ACHN (cell line): ENCODE results near the gene SLC15A3.
A peak's percentile ranks its signal among the peaks of the same experiment; 100 is the strongest.

Experiments used
- DNase-seq: peaks from one replicate; pipeline ENCODE4 v3.0.0-alpha.2; 2015
- in situ Hi-C: cut with HindIII; loops from 2 replicates; pipeline ENCODE4 v1.10.0; 2017; ENCODE audit warnings: low sequenced_read_pairs, low pct_ligation_motif_present, low pct_unique_long_range_greater_than_20kb

SLC15A3 gene

DNA sequence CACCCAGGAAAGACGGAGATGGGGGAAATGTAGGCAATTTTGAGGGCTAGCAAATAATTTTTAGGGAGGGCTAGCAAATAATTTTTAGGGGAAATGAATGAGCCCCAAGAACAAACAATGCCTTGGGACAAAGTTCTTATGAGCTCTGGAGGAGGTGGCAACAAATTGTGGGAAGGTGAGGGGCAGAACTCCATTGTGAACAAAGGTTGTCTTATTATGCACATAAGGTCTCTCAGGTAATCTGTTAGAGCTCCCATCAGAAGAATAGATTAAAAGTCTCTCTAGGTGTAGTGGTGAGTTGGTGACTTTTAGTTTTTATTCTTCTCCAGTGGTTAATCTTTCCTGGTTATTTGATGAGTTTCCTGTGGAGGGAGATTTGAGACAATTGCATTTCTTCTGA lies 43.2 kb downstream of the SLC15A3 start:
- in situ Hi-C loops = no loop called here
- DNase-seq = no peak

DNA sequence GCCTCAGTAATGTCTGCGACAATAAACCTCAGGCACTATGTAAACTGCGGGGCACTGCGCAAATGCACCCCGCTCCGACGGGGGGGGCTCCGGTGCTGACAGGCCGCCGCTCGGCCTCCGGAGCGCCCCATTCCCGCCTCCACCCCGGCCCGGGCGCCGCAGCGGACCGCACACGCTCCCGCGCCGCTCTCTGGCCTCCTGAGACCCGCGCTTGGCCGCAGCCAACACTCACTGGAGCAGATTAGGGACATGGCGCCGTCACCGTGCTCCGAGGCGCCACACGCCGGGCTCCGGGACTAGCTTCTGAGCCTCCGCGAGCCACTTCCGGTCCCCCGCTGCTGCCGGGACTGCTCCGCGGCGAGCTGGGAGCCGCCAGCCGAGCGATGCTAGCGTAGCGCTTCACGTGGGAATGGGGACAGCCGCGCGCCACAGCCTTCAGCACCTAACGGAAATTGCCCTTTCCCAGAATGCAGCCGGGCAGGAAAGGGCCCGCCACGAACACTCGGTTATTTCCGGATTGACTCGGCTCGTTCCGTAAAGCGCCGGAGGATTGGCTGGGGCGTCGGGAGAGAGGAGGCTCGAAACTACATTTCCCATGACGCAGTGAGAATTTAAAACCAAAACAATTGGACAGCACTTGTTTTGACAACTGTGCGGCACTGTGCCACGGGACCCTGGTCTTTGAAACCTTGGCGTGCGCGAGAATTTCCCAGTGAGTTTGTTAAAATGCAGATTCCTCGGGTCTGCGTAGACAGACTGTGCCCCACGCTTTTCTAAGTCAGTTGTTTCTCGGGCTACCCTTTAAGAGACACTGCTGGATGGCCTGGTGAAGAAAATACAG lies 45.6 kb downstream of the SLC15A3 start, which contains the start of gene PRPF19:
TSS of gene PRPF19 (minus strand) at position 454 of the 841 bp plus-strand sequence. CDS start at position 251, 203 bp downstream.
- in situ Hi-C loops = no loop called here
- DNase-seq = peak; percentile 95

DNA sequence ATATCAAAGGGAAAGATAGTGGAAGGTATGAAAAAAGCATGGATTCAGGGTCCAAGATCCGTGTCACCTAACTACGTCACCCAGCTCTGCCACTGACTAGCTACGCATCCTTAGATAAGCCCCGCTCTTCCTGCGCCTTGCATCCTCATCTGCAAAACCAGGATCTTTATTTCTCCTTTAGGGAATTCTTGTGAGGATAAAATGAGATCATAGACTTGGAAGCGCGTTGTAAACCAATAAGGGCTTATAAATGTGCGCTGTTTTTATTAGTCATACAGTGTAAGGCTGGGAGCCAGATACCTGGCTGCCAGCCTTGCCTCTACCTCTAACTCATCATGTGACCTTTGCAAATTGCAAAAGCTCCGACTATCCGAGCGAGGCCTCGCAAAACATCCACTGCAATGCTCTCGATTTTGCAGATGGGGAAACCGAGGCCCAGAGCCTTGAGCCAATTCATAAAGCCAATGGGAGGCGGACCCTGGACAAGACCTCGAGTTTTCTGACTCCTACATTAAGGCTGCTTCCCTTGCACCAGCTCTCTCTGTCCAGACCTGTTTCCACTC lies 46.3 kb downstream of the SLC15A3 start:
- peak; percentile 39 for DNase-seq
- in situ Hi-C loops = no loop called here

DNA sequence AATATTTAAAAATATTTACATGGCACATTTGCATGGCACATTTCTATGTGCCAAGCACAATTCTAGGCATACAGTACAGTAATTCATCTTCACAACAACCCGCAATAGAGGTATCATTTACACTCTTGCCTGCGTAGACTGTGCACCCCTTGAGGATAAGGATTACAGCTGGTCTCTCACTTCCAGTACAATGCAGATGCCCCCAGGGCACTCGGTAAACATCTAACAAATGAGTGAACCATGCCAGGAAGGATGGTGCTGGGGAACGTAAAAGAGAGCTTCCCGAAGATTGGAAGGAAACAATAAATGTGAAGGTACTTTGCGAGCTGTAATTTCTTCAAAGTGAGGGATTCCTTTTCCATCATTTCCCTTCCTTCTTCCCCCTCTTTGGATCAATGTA lies 46.9 kb downstream of the SLC15A3 start:
- DNase-seq = no peak
- in situ Hi-C loops = no loop called here

DNA sequence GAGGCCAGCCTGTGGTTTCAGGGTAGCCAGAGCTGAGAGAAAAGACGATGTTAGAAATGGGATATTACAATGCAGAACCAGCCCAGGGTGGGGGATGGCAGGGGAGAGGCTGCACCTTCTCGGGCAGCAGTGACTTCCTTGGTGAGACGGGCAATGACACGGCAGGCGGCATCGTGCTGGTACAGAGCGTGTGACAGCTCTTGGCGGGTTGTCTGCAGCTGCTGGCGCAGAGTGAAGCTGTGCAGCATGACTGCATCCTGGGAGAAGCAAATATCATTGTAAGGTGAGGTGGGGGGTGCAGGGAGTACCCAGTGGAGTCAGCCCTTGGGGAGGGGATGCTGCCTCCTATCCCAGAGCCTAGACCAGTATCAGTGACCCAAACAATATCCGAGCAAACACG lies 49.4 kb downstream of the SLC15A3 start:
- no peak for DNase-seq
- in situ Hi-C loops = no loop called here

DNA sequence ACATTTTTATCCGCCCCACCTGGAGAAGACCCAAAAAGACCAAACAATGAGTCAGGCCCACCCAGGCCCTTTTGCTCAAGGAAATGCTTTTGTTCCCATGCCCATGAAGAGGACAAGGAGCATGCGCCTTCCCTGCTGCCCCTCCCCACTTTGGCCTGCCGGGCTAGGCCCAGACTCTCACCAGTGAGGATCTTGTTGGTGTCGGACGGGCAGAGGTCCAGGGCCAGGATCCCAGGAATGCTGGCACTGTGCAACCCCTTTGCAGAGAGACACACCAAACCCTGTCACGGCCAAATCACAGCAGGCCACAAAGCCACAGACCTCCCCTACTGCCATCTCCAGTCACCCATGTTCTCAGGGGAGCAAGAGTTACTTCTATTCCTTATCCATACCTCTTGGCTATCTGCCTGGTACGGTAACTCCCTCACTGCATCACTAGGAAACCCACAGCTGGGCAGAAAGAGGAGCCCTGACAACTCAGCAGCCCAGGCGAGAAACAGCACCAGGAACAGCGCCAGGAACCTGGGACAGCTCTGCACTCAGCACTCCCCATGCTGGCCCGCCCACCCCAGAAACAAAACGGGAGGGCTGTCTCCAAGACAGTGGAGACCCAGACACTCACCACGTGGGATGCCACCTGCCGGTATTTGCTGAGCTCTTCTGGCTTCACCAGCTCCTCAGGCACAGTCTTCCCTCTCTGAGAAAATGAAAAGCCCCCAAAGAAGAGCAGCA lies 51.1 kb downstream of the SLC15A3 start:
- in situ Hi-C loops = no loop called here
- DNase-seq = no peak

DNA sequence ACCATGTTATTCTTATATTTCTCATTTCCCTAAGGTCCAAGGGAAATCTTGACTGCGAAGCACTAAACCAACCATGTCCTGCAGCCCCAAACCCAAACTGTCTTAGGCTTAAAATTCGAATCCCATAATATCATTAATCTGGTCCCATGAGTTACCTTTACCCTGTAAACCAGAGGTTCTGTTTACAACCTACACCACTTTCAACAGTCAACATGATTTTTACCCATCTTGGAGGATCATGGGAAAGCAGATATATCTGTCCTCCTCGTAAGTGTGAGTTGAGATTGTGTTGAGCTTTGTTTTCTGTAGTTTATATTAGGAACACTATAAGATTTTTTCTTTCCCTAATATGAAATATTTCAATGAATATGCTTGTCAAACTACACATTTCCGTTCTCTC lies 52.0 kb downstream of the SLC15A3 start:
- in situ Hi-C loops = no loop called here
- no peak for DNase-seq

DNA sequence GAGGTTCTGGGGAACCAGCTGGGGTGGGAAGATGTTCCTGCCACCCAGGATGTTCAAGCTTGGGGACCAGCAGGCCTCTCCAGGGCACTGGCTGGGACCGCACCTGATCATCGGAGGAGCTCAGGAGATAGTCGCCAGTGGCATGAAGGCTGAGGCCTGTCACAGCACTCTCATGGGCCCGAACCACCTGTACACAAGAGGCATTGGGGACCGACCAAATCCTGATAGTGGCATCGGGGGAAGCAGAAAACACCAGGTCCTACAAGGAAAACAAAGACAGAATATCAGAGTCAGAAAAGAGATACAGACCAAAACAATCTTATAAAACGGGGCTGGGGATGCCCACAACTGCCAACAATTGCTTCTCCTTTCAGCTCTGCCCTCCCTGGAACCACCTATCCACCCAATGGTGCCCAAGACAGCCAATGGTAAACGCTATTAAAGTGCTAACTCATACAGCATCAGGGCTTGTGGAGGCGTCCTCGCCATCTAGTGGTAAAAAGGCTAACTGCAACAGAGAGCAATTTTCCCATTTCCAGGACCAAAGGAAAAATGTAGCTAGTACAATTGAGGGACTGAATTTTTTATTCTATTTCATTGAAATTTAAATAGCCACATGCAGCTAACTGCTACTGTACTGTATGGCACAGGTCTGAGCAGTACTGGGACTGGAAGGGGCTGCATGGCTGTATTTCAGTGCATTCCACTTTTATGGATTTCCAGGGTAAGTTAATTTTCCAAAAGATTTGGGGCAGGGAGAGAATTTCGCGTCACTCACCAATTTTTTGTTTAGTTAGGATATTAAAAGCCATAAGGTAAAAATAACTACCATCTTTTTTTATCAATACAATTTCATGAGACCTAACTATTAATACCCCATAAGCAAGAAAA lies 52.7 kb downstream of the SLC15A3 start:
- in situ Hi-C loops = no loop called here
- DNase-seq = peak; percentile 67

DNA sequence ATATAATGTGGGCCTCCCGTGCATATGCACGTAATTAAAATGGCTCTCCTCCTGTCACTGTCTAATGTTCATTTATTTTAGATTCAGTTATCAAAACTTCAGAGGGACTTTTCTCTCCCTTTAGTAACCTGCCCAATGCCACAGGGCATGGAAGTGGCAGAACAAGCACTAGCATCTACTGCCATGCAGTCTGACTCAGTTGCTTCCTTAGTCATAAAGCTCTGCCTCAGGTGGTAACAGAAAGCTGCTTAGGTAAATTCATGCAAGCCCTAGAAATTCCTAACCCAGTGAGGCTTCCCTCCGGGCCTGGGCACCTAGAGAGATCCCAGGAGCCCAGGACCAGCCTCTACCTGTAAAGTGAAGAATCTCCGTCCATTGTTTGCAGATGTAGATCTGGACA lies 54.5 kb downstream of the SLC15A3 start:
- in situ Hi-C loops = no loop called here
- no peak for DNase-seq

DNA sequence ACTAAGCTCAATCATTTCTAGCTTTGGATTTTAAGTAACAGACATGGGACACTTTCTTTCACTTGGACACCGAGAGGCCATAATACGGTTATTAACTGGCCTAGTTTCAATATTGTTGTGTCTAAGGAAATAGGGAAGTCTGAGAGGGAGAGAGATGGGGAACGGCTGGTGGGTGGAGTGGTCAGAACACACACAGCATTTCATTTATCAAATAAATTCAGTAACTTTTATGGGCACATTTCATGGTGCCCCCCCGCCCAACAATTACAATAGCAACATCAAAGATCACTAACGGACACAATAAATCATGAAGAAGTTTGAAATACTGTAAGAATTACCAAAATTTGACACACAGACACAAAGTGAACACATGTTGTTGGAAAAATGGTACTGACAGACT lies 56.3 kb downstream of the SLC15A3 start:
- DNase-seq = no peak
- in situ Hi-C loops = no loop called here

DNA sequence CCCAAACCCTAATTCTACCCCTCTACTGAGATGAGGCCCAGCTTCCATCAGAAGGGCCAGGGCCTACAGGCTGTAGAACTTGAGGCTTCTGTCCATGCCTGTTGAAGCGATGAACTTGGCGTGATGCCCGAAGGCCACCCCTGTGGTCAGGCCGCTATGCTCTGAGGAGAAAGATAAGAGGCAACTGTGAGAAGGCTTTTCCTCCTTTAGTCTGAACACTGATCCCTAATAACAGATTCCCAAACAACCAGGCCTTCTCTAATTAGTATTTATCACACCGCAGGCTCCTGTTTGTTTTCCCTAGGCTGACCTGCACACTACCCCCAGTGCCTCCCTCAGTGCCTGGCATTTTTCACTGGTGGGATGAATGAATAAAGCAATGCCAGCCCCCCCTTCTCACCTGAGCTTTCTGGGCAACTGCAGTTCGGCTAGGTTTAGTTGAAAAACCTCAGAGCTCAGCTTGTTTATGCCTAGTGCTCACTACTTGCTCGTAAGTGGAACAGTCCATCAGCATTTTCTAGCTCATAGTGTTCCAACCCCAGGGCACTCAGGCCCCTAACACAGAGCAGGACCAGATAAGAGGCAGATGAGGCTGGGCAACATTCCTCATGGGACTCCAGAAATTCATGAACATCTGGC lies 60.8 kb downstream of the SLC15A3 start:
- DNase-seq = no peak
- in situ Hi-C loops = no loop called here

DNA sequence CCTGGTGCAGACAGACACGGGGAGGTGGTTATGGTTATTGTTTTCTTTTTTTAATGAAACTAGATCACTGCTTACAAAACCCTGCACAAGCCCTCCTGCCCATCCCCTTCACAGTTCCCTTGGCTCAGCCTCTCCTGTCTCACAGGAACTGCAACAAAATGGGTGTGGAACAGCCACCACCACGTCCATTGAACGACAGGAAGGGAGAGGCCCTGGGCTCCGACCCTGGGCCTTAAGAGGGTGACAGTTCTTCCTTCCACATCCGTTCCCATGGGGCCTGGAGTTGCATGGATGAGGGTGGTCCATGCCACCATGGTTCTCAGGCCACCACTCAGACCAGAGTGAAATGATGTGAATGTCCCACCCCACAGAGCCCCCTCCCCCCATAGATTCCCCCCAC lies 61.3 kb downstream of the SLC15A3 start:
- no peak for DNase-seq
- in situ Hi-C loops = no loop called here

DNA sequence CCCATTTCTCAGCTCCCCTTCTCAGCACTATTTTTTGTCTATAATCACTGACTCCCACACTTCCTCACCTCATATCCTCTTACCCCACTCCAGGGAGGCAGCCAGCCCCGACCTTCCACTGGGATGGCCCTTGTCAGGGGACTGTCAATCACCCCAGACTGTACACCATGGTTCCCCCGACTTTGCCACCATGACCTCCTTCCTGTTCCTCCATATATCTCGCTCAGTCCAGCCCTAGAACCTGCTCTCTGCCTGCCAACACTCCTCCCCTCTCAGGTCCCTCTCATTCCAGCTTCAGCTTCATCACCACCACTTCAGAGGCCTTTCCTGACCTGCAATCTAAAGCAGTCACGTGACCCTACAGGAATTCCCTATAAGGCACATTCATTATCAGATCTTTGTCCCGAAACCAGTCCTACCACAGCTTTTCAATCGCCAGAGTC lies 62.1 kb downstream of the SLC15A3 start:
- in situ Hi-C loops = no loop called here
- DNase-seq = no peak

DNA sequence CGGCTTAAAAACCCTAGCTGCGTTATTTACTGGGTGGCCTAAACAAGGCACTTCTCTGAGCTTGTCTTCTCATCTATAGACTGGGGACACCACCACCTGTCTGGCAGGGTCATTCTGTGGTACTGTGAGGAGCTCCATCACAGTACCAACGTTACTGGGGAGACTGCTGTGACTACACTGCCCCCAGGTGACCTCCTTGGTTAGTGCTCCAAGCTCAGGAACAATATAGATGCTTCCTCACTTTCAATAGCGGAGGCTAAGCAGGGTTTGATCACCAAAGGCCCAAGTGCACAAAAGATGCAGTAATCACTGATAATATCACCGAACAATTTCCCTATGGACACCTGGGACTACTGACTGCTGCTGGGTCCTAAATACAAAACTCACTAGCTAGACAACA lies 64.4 kb downstream of the SLC15A3 start:
- in situ Hi-C loops = no loop called here
- peak; percentile 49 for DNase-seq
